Peyer's patch (tissue), 4 donors: ENCODE results near the gene MTNR1B. TPM values are rescaled to one million over a fixed set of nuclear protein-coding genes. Genes with fewer than 3 reads are reported as not detected.

Experiments
- DNase-seq, 3 donors: peaks; one replicate each; pipeline ENCODE4 v3.0.0-alpha.2; 2017 to 2019
- H3K27ac ChIP-seq, 4 donors: fragments of 200-600 bp; sonication (generic); one replicate each; pipeline ENCODE4 v1.5.1; 2016 to 2019
- H3K27me3 ChIP-seq, 2 donors: fragments of 200-600 bp; sonication (generic); one replicate each; pipeline ENCODE4 v1.5.1; 2019
- H3K36me3 ChIP-seq, 3 donors: fragments of 200-600 bp; sonication (generic); one replicate each; pipeline ENCODE4 v1.5.1; 2016 to 2019
- H3K4me1 ChIP-seq, 4 donors: fragments of 200-600 bp; sonication (generic); one replicate each; pipeline ENCODE4 v1.5.1; 2016 to 2019
- H3K4me3 ChIP-seq, 4 donors: fragments of 200-600 bp; sonication (generic); 1 replicate in 3 of 4; 2 replicates in 1 of 4; pipeline ENCODE4 v1.5.1; 2016 to 2019; ENCODE audit warnings: mild to moderate bottlenecking in 1 of 4
- H3K9me3 ChIP-seq, 4 donors: fragments of 200-600 bp; sonication (generic); one replicate each; pipeline ENCODE4 v1.5.1; 2016 to 2019; ENCODE audit warnings: mild to moderate bottlenecking in 1 of 4
- CTCF ChIP-seq, 6 experiments: fragments of 450-650 bp in 4 of 6; fragments of 200-600 bp in 2 of 6; sonication (generic) in 1 of 6; IDR thresholded peaks; one replicate each; pipeline ENCODE4 v1.5.1; 2017 to 2019; ENCODE audit warnings: antibody characterized with exemption in 6 of 6, mild to moderate bottlenecking in 3 of 6, moderate library complexity in 1 of 6
- POLR2A ChIP-seq, 2 donors: fragments of 450-650 bp; IDR thresholded peaks; one replicate each; pipeline ENCODE4 v1.5.1; 2017; ENCODE audit warnings: antibody characterized with exemption in 2 of 2, mild to moderate bottlenecking in 2 of 2, moderate library complexity in 2 of 2
- total RNA-seq, 4 donors: library from RNA; depleted of rRNA; stranded (reverse); fragments of >200 nt; gene quantifications; one replicate each; pipeline ENCODE4 v1.1.0, GENCODE V29; 2016

Gene MTNR1B
- total RNA-seq, 4 donors from 2014 or later = not detected

- no peak for TF ChIP-seq POLR2A (IDR thresholded peaks at IDR 0.05)
- no peak for TF ChIP-seq CTCF (IDR thresholded peaks at IDR 0.05)
- DNase-seq = no peak
- H3K27me3 ChIP-seq = no peaks in the 10 kb centered on the region
- no peaks in the 10 kb centered on the region for H3K4me1 ChIP-seq
- no peaks in the 10 kb centered on the region for H3K9me3 ChIP-seq
- H3K36me3 ChIP-seq = no peaks in the 10 kb centered on the region
- no peak overlapping the region for H3K27ac ChIP-seq
- H3K4me3 ChIP-seq = no peak overlapping the region
These were observed 35.8 kb downstream of the MTNR1B start for GRCh38 chr11:93005239-93005638.

- no peaks in the 10 kb centered on the region for H3K9me3 ChIP-seq
- TF ChIP-seq POLR2A (IDR thresholded peaks at IDR 0.05) = no peak
- no peak for TF ChIP-seq CTCF (IDR thresholded peaks at IDR 0.05)
- no peaks in the 10 kb centered on the region for H3K27me3 ChIP-seq
- H3K36me3 ChIP-seq = no peaks in the 10 kb centered on the region
- H3K27ac ChIP-seq = no peak overlapping the region
- no peak overlapping the region for H3K4me3 ChIP-seq
- DNase-seq = no peak
- H3K4me1 ChIP-seq = no peaks in the 10 kb centered on the region
These were observed 44.2 kb downstream of the MTNR1B start for GRCh38 chr11:93013646-93014045.

GRCh38 chr11:93016595-93016994 lies 47.1 kb downstream of the MTNR1B start:
- H3K4me1 ChIP-seq = no peaks in the 10 kb centered on the region
- H3K27ac ChIP-seq = no peak overlapping the region
- H3K27me3 ChIP-seq = no peaks in the 10 kb centered on the region
- H3K4me3 ChIP-seq = no peak overlapping the region
- DNase-seq = no peak
- no peaks in the 10 kb centered on the region for H3K9me3 ChIP-seq
- H3K36me3 ChIP-seq = no peaks in the 10 kb centered on the region
- no peak for TF ChIP-seq POLR2A (IDR thresholded peaks at IDR 0.05)
- TF ChIP-seq CTCF (IDR thresholded peaks at IDR 0.05) = no peak

- no peaks in the 10 kb centered on the region for H3K4me1 ChIP-seq
- H3K9me3 ChIP-seq = no peaks in the 10 kb centered on the region
- H3K36me3 ChIP-seq = no peaks in the 10 kb centered on the region
- H3K27ac ChIP-seq = no peak overlapping the region
- no peak for TF ChIP-seq POLR2A (IDR thresholded peaks at IDR 0.05)
- no peak for TF ChIP-seq CTCF (IDR thresholded peaks at IDR 0.05)
- H3K27me3 ChIP-seq = no peaks in the 10 kb centered on the region
- H3K4me3 ChIP-seq = no peak overlapping the region
- DNase-seq = no peak
These were observed 48.6 kb downstream of the MTNR1B start for GRCh38 chr11:93017821-93018690.

GRCh38 chr11:93020248-93021046 lies 51.0 kb downstream of the MTNR1B start:
- Histone ChIP-seq H3K27ac (no peak overlapping the region), H3K36me3 (no peaks in the 10 kb centered on the region), H3K4me1 (no peaks in the 10 kb centered on the region), H3K27me3 (no peaks in the 10 kb centered on the region), H3K9me3 (no peaks in the 10 kb centered on the region), H3K4me3 (no peak overlapping the region)
- no peak for TF ChIP-seq CTCF (IDR thresholded peaks at IDR 0.05)
- DNase-seq = no peak
